A673 (cell line): ENCODE results near the gene STAB2. TPM values are rescaled to one million over a fixed set of nuclear protein-coding genes. Genes with fewer than 3 reads are reported as not detected.

ENCODE experiments used
- Bru-seq: library from RNA; stranded (reverse); fragments of 400-500 nt; gene quantifications from one replicate; lab custom pipeline; 2021; lab: Mats Ljungman, UMichigan
- BruChase-seq, 2 experiments: library from RNA; stranded (reverse); fragments of 400-500 nt; gene quantifications; one replicate each; lab custom pipeline; 2021; lab: Mats Ljungman, UMichigan
- BruUV-seq: library from RNA; stranded (reverse); fragments of 400-500 nt; replicated peaks from 2 replicates; lab custom pipeline; 2021; lab: Mats Ljungman, UMichigan
- CTCF ChIA-PET: fragments of 300-600 bp; sonication (Branson Sonifier 250); formaldehyde crosslinking; loops from one replicate; lab custom pipeline; 2022; ENCODE audit warnings: antibody characterized with exemption; lab: Charles Lee
- POLR2A ChIA-PET: fragments of 300-600 bp; sonication (Branson Sonifier 250); formaldehyde crosslinking; loops from one replicate; lab custom pipeline; 2022; ENCODE audit warnings: antibody characterized with exemption; ENCODE audit not compliant: low non-redundant PET; lab: Charles Lee
- DNase-seq: peaks from one replicate; pipeline ENCODE4 v3.0.0-alpha.2; 2015; ENCODE audit warnings: low spot score
- H3K27ac ChIP-seq: fragments of 200-600 bp; sonication (generic); 2 replicates; pipeline ENCODE4 v1.5.1; 2016; ENCODE audit warnings: mixed run types, low read depth, mild to moderate bottlenecking, mixed read lengths, antibody characterized with exemption, low read length; ENCODE audit not compliant: poor library complexity, severe bottlenecking
- H3K27me3 ChIP-seq: fragments of 200-600 bp; sonication (generic); replicated peaks from 2 replicates; pipeline ENCODE4 v1.6.1; 2017; ENCODE audit warnings: mixed run types, low read depth, mild to moderate bottlenecking, mixed read lengths, antibody characterized with exemption, low read length; ENCODE audit not compliant: insufficient read depth, poor library complexity
- H3K36me3 ChIP-seq: fragments of 200-600 bp; sonication (generic); 2 replicates; pipeline ENCODE4 v1.6.1; 2016; ENCODE audit warnings: mixed run types, mild to moderate bottlenecking, mixed read lengths, antibody characterized with exemption, low read length; ENCODE audit not compliant: insufficient read depth, poor library complexity, severe bottlenecking
- H3K4me1 ChIP-seq: fragments of 200-600 bp; sonication (generic); 2 replicates; pipeline ENCODE4 v1.6.1; 2017; ENCODE audit warnings: mixed run types, mild to moderate bottlenecking, mixed read lengths, antibody characterized with exemption, low read length; ENCODE audit not compliant: insufficient read depth, poor library complexity, severe bottlenecking
- H3K4me3 ChIP-seq: fragments of 200-600 bp; sonication (generic); 2 replicates; pipeline ENCODE4 v1.5.1; 2016; ENCODE audit warnings: low read depth, mixed run types, mild to moderate bottlenecking, mixed read lengths, low read length; ENCODE audit not compliant: poor library complexity, severe bottlenecking
- H3K9me3 ChIP-seq: fragments of 200-600 bp; sonication (generic); 2 replicates; pipeline ENCODE4 v1.6.1; 2016; ENCODE audit warnings: mixed run types, low read depth, mild to moderate bottlenecking, mixed read lengths, antibody characterized with exemption, low read length; ENCODE audit not compliant: poor library complexity, severe bottlenecking
- CTCF ChIP-seq: fragments of 300-800, 200-600 bp; sonication (generic); conservative IDR thresholded peaks from 2 replicates; pipeline ENCODE4 v1.5.1; 2017; ENCODE audit warnings: low read depth, mild to moderate bottlenecking, antibody characterized with exemption, low read length, moderate library complexity, mixed read lengths
- EZH2 ChIP-seq: fragments of 200-600 bp; sonication (generic); IDR thresholded peaks from 2 replicates; pipeline ENCODE4 v1.6.1; 2017; ENCODE audit warnings: borderline replicate concordance, low read depth, mild to moderate bottlenecking, mixed read lengths, antibody characterized with exemption, low read length; ENCODE audit not compliant: poor library complexity, severe bottlenecking
- intact Hi-C: fragments of 100-400 bp; cut with micrococcal nuclease; formaldehyde crosslinking; loops from one replicate; pipeline ENCODE4 v1.10.0; 2022; ENCODE audit not compliant: unreplicated experiment
- long read RNA-seq: library from polyadenylated mRNA; stranded (forward); transcript quantifications from one replicate; pipeline ENCODE4 v2.0.0, GENCODE V29; 2022
- total RNA-seq: library from RNA; stranded (reverse); gene quantifications from 2 replicates; pipeline ENCODE4 v1.2.3, GENCODE V29; 2021

Gene STAB2
- total RNA-seq (not detected in 2 replicates), Bru-seq, nascent RNA (not detected), BruChase-seq, experiment 1, labeled RNA remaining after a 2-hour chase (not detected), BruChase-seq, experiment 2, labeled RNA remaining after a 6-hour chase (not detected)
- long read RNA-seq, partial matches to known transcripts, result 0 of 4 reads
- long read RNA-seq, other reads (novel, unspliced or antisense), result 4 of 4 reads

- CTCF ChIA-PET, result interaction anchor here (0.7 kb wide), 1 partner anchor 1063 kb away, joined by 3 read pairs; no protein-coding TSS in a partner anchor
Measured at GRCh38 chr12:103586791-103587370, at the start of gene STAB2. STAB2 (plus strand) TSS chr12:103587273; CDS start chr12:103587477, 204 bp downstream.

GRCh38 chr12:103538397-103538796, 48.7 kb upstream of the STAB2 start:
- ChIA-PET CTCF (no interaction called here), POLR2A (no interaction called here)
- intact Hi-C loops, result no loop called here
- H3K27me3 ChIP-seq, result peaks cover 19% of the 10 kb centered on the region
- TF ChIP-seq CTCF (no peak), EZH2 (no peak)
- H3K9me3 ChIP-seq, result no peaks in the 10 kb centered on the region
- no TSS peak for BruUV-seq
- H3K4me1 ChIP-seq, result no peaks in the 10 kb centered on the region
- H3K36me3 ChIP-seq, result no peaks in the 10 kb centered on the region
- no peak for DNase-seq
- H3K4me3 ChIP-seq, result no peak overlapping the region
- H3K27ac ChIP-seq, result no peak overlapping the region

More at GRCh38 chr12:103586791-103587370, at the start of gene STAB2:
- DNase-seq, result no peak
- intact Hi-C loops, result no loop called here
- POLR2A ChIA-PET, result no interaction called here
- Histone ChIP-seq H3K27me3 (peaks cover 60% of the 10 kb centered on the region), H3K4me1 (no peaks in the 10 kb centered on the region), H3K4me3 (no peak within 1 kb of the TSS), H3K27ac (no peak within 1 kb of the TSS), H3K36me3 (no peaks in the 10 kb centered on the region), H3K9me3 (no peaks in the 10 kb centered on the region)
- BruUV-seq, result no TSS peak
- TF ChIP-seq EZH2, result no peak
- TF ChIP-seq CTCF, result no peak

GRCh38 chr12:103540319-103540718, 46.8 kb upstream of the STAB2 start:
- intact Hi-C loops, result no loop called here
- peaks cover 15% of the 10 kb centered on the region for H3K27me3 ChIP-seq
- H3K4me1 ChIP-seq, result no peaks in the 10 kb centered on the region
- TF ChIP-seq EZH2 (no peak), CTCF (no peak)
- no peak overlapping the region for H3K27ac ChIP-seq
- ChIA-PET POLR2A (no interaction called here), CTCF (no interaction called here)
- no TSS peak for BruUV-seq
- DNase-seq, result no peak
- no peak overlapping the region for H3K4me3 ChIP-seq
- no peaks in the 10 kb centered on the region for H3K36me3 ChIP-seq
- no peaks in the 10 kb centered on the region for H3K9me3 ChIP-seq
